ENCODE results near the gene CYP4F22.

DNA sequence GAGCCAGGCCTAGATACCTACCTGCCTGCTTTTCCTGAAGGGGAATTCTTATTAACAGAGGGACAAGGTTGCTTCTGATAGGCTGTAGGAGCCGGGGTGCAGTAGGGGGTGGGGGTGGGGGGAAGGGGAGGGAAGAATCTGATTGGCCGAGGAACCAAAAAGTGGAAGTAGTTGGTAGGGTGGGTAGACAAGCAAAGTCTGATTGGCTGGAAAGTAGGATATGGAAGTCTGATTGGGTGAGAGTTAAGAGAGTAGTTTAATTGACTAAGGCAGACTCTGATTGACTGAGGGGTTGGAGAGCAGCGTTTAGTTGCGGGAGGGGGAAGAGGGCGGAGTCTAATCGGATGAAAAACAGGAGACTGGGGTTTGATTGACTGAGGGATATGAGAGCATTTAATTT lies 9.4 kb upstream of the CYP4F22 start:
- TF ChIP-seq, protein P1, sequence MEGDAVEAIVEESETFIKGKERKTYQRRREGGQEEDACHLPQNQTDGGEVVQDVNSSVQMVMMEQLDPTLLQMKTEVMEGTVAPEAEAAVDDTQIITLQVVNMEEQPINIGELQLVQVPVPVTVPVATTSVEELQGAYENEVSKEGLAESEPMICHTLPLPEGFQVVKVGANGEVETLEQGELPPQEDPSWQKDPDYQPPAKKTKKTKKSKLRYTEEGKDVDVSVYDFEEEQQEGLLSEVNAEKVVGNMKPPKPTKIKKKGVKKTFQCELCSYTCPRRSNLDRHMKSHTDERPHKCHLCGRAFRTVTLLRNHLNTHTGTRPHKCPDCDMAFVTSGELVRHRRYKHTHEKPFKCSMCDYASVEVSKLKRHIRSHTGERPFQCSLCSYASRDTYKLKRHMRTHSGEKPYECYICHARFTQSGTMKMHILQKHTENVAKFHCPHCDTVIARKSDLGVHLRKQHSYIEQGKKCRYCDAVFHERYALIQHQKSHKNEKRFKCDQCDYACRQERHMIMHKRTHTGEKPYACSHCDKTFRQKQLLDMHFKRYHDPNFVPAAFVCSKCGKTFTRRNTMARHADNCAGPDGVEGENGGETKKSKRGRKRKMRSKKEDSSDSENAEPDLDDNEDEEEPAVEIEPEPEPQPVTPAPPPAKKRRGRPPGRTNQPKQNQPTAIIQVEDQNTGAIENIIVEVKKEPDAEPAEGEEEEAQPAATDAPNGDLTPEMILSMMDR (IDR thresholded peaks at IDR 0.05) = no peak
- TF ChIP-seq EP300 (IDR thresholded peaks at IDR 0.05) = no peak
